Measurements from ENCODE around the gene STEAP4.

STEAP4 gene

GRCh38 chr7:88316456-88316855 is 9.8 kb upstream of the STEAP4 start:
- TF ChIP-seq TAF1 (IDR thresholded peaks at IDR 0.05; ENCODE audit: borderline replicate concordance, insufficient read depth, low read length), result no peak
- no peak for TF ChIP-seq SIN3A (IDR thresholded peaks at IDR 0.05; ENCODE audit: borderline replicate concordance, insufficient read depth, low read length)
- TF ChIP-seq REST (IDR thresholded peaks at IDR 0.05; ENCODE audit: insufficient read depth in 1 of 2, low read depth in 2 of 2, low read length in 2 of 2), result no peak
- no peak for TF ChIP-seq FOXP2 (optimal IDR thresholded peaks at IDR 0.05; ENCODE audit: borderline replicate concordance, extremely low read depth, extremely low read length, insufficient read depth)
- TF ChIP-seq POLR2AphosphoS5 (IDR thresholded peaks at IDR 0.05; ENCODE audit: low read depth, low read length), result no peak

DNA sequence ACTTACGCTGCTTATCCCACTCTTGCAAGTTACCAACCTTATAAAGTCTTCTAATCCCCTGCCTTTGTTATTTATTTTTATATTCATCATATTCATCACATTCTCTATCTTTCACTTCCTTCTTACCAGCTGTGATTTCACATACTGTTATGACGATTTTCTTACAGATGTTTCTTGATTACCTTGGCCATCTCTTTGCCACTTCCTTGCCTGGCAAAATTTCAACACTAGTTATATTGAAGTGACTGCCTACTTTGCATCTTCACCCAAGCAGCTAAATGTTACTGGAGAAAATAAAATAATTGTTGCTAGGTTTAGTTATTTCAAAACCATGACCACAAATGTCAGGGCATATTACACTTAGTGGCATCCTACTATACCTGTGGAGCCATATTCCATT is 8.8 kb upstream of the STEAP4 start:
- TF ChIP-seq SIN3A (IDR thresholded peaks at IDR 0.05; ENCODE audit: borderline replicate concordance, insufficient read depth, low read length) (no peak), FOXP2 (optimal IDR thresholded peaks at IDR 0.05; ENCODE audit: borderline replicate concordance, extremely low read depth, extremely low read length, insufficient read depth) (no peak), TAF1 (IDR thresholded peaks at IDR 0.05; ENCODE audit: borderline replicate concordance, insufficient read depth, low read length) (no peak), POLR2AphosphoS5 (IDR thresholded peaks at IDR 0.05; ENCODE audit: low read depth, low read length) (no peak), REST (IDR thresholded peaks at IDR 0.05; ENCODE audit: insufficient read depth in 1 of 2, low read depth in 2 of 2, low read length in 2 of 2) (no peak)

GRCh38 chr7:88314061-88314491 is 7.4 kb upstream of the STEAP4 start:
- no peak for TF ChIP-seq SIN3A (IDR thresholded peaks at IDR 0.05; ENCODE audit: borderline replicate concordance, insufficient read depth, low read length)
- no peak for TF ChIP-seq POLR2AphosphoS5 (IDR thresholded peaks at IDR 0.05; ENCODE audit: low read depth, low read length)
- TF ChIP-seq TAF1 (IDR thresholded peaks at IDR 0.05; ENCODE audit: borderline replicate concordance, insufficient read depth, low read length), result no peak
- no peak for TF ChIP-seq FOXP2 (optimal IDR thresholded peaks at IDR 0.05; ENCODE audit: borderline replicate concordance, extremely low read depth, extremely low read length, insufficient read depth)
- TF ChIP-seq REST (IDR thresholded peaks at IDR 0.05; ENCODE audit: insufficient read depth in 1 of 2, low read depth in 2 of 2, low read length in 2 of 2), result no peak

DNA sequence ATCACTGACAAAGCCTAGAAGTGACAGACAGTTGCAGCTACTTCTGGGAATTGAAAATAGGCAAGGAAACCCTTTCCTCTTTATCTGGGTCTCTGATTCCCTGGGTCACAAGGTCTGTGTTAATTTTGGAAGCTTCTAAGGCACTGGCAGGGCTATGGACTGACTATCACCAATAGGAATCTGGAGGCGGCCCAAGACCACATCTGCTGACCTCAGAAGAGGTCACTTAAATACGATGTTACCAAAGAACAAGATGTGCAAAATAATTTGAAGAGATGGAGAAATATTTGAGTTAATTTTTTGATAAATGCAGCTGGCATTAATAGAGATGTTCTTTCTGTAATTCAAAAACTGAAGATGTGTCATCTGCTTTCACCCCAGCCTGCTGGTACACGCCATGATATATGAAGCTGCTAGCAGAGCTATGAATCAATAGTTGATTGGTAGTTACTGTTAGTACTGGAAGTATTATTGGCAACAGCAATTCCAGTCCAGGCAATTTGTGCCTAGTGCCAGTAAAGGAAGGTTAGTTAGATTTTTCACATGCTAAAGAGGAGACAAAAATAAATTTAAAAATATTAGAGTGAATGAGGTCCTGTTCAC is 5.5 kb upstream of the STEAP4 start:
- no peak for TF ChIP-seq POLR2AphosphoS5 (IDR thresholded peaks at IDR 0.05; ENCODE audit: low read depth, low read length)
- no peak for TF ChIP-seq SIN3A (IDR thresholded peaks at IDR 0.05; ENCODE audit: borderline replicate concordance, insufficient read depth, low read length)
- TF ChIP-seq FOXP2 (optimal IDR thresholded peaks at IDR 0.05; ENCODE audit: borderline replicate concordance, extremely low read depth, extremely low read length, insufficient read depth), result no peak
- no peak for TF ChIP-seq TAF1 (IDR thresholded peaks at IDR 0.05; ENCODE audit: borderline replicate concordance, insufficient read depth, low read length)
- TF ChIP-seq REST (IDR thresholded peaks at IDR 0.05; ENCODE audit: insufficient read depth in 1 of 2, low read depth in 2 of 2, low read length in 2 of 2), result no peak

Measured in PFSK-1 (cell line).